ENCODE results near the gene APCDD1.

Gene APCDD1

DNA sequence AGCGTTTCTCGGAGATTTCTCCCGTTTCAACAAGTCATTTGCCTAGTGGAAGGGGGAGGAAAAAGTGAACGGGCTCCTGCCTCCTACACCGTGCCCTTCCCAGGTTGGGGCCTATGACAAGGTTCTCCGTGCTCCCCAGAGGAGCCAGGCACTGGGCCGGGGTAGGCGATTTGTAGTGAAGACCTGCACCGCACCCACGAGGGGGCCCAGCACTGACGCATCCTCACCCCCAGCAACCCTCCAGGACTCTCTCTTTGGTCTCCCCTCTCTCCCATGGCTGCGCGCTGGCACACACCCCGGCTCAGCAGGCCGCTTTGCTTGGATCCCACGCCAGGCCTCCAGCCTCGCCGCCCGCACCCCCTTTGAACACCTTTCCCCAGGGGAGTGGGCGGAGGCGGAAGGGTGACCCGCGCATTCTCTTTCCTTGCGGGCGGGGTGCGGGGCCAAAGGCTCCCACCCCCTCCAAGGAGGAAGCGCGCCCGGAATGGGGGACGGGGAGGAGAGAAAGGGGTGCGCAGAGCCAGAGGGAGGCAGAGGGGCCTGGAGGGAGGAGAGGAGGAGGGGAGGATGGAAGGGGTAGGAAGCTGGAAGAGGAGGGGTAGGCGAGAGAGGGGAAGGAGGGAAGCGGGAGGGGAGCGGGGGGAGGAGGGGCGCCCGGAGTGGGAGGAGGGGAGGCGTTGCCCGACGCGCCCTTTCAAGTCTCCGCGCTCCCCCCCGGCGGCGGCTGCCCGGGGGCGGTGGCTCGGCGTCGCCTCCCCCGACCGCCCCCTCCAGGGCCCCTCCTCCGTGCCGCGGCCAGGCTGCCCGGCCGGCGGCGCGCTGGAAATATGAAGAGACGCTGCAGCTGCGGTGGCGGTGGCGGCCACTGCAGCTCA, at the start of gene APCDD1:
Gene APCDD1, plus strand, starts transcription at position 830 of the 875 bp plus-strand sequence. CDS start 347 bp downstream, outside the sequence.
- no peak for DNase-seq

DNA sequence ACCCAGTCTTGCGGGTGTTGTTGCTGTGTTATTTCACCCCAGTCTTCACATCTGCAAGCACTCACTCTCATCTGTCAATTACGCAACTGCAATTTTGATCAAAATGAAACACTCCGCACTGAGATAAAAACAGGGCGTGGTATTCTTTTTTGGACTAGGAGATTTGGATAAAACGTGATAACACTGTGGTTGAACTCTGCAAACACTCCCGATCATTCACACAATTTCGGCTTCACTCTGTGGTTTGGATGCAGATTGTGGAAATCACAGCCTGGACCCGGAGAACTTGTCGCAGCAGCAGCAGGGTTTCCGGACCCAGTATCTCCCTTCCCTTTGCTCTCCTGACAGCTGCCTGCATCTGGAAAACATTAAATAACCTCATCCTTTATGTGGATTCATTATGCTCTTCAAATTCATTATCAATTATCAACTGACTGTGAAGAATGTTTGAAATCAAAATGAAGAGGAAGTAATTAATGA, 49.4 kb upstream of the APCDD1 start:
- no peak for DNase-seq

DNA sequence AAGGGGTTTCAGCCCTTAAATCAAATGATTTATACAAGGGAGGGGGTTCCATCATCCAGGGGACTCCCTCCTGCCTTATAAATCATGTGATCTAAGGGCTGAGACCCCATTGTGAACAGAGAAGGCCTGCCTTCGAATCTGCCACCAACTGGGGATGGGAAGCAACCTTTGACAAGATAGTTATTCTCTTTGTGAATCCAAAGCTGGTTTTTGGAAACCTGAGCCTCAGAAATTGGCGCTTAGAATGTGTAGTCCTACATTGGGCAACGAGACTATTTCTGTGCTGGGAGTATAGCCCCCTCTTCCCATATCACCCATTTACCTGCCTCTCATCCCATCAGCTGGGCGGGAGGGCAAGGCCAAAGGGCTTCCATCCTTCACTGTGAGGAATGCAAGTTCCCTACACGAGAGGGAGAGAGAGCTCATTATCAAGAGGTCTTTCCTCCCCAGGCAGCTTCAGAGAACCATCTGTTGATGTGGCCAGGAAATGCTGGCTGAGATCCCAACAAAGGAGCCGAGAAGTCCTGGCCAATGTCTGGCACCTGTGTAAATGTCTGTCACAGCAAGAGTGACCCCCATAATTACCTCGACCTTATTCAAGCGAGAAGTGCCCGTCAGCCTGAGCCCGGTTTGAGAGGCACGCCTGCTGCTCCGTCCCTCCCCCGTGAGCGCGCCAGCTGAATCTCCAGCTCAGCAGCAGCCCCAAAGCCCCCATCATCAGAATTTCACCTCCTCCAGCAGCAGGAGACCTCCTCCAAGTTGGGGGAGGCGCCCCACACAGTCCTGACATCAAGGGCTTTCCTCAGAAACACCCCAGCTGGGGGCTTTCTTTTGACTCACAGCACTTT, 48.4 kb upstream of the APCDD1 start:
- no peak for DNase-seq

DNA sequence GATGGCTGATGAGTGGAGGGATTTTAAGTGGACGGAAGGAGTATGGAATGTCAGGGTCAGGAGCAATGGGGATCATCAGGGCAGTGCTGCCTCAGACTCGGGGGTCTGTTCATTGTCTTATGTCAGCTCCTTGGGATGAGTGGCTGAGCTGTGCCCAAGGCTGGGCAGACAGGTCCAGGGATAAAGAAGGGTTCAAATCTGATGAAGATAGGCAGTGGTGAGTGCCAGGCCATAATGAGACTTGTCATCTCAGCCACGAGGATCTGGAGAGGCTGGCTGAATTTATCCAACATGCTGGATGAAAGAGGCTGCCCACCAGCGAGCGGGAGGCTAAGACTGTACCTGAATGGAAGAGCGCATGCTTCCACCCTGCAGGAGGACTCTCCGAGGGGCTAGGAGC, 46.3 kb upstream of the APCDD1 start:
- no peak for DNase-seq

- DNase-seq: no peak
Measured at GRCh38 chr18:10409041-10409440, 45.4 kb upstream of the APCDD1 start.

- DNase-seq: no peak
Measured at GRCh38 chr18:10410472-10411308, 43.7 kb upstream of the APCDD1 start.

DNA sequence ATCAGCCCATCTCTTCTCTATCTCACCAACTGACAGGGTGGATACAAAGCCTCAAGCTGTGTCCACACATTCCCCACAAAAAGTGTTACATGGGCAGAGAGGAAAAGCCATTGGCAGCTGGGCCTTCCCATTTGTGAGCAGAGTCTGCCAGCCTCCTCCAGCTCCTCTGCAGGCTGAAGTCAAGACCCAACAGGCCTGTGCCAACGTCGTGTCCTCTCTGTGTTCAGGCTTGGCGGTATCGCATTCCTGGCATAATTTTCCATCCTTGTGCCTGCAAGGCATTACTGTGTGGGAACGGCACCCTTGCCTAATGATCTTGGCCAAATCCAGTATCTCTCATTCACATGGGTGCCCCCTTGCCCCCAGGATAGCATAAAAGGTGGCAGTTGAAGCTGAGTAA, 41.5 kb upstream of the APCDD1 start:
- DNase-seq: no peak

DNA sequence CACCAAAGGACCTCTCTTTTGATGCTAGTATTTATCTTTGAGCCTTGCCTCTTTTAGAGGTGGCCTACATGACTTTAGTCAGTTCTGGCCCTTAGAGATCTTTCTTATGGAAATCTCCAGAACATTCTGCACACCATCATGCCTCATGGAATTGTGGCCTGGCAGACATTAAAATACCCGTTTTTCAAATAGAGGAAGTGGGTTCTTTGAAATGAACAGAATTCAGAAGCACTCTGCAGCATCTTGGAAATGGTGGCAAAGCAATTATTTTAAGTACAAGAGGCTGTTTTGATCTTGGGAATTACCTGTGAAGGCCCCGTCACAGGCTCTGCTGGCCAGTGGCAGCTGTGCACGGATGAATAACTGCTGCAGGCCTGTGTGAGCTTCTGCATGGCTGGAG, 40.7 kb upstream of the APCDD1 start:
- DNase-seq: no peak

GRCh38 chr18:10414293-10414842, 40.1 kb upstream of the APCDD1 start:
- no peak for DNase-seq

DNA sequence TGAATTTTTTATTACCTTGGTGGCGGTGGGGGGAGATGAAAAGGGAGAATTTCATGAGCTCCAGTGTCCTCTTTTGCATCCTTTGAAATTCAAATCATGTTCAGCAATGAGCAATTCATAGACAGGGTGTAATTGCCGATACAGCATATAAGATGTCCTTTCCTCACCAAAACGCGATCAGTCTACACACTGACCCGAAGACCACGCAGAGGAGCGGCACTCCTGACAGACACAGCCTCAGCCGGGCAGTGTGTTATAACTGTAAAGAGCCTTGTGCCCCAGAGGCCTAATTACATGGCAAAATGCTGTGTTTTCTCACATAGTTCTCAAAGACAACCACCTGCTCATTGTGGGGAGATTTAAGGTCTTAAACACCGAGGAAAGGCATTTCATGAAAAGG, 38.4 kb upstream of the APCDD1 start:
- no peak for DNase-seq

DNA sequence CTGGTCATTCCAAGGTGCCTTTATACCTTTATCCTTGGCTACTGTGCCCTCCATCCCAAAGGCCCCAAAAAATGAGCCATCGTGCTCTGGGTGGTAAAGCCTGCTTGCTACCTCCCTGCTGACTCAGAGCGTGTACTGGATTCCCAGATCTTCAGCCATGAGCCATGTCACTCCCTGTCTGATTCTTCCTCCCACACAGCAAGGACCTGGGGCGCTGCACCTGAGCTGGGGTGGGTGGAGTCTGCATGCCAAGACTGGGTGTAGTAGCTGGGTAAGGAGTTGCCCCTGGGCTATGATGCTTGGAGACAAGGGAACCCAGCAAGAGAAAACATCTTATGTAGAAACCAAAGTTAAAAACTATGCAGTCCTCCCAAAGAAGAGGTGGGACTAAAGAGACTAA, 37.2 kb upstream of the APCDD1 start:
- DNase-seq: no peak

DNA sequence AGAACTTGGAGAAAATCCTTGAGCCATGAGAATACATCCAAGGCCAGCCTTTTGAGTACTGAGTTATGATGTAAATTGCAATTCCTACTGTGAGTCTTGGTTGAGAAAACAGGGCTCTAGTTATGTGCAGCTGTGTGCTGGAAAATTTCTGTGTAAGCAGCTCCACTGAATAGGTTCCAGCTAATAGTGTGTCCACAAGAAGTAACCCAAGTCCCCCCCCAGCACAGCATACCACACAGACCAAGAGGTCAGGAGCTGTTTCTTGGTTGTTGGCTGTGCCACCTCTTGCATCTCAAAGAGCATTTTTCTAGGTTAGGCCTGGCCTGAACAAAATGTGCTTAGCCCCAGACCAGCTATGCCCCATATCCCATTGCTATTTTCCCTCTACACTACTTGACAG, 36.8 kb upstream of the APCDD1 start:
- no peak for DNase-seq

GRCh38 chr18:10418836-10419235, 35.6 kb upstream of the APCDD1 start:
- no peak for DNase-seq

DNA sequence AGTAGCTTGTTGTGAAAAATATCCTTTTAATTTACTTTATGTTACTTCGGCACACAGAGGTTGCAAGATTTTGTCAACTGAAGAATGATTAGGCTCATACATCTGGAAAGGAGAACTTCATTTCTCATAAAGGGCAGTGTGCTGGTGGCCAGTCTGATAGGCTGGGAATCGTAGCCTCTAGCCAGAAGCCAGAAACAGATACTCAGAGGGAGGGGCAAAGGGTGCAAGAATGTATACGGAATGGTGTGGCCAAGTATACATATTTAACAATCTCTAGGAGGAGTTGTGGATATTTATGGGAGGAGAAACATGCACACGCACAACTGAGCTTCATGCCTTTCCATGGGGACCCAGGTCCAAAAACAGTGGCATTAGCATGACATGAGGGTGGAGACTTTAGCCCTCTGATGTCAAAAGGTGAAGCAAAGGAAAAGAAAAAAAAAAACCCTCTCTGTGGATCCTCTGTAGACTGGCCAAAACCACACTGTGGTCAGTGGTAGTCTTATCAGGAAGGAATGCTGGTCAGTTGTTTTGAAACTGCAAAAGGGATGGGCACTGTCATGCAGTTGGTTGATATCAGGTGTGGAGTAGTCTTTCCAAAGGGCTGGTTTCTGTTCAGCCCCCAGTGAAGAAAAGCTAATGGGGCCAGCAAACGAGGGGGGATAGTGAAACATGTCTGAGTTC, 34.9 kb upstream of the APCDD1 start:
- DNase-seq: no peak

DNA sequence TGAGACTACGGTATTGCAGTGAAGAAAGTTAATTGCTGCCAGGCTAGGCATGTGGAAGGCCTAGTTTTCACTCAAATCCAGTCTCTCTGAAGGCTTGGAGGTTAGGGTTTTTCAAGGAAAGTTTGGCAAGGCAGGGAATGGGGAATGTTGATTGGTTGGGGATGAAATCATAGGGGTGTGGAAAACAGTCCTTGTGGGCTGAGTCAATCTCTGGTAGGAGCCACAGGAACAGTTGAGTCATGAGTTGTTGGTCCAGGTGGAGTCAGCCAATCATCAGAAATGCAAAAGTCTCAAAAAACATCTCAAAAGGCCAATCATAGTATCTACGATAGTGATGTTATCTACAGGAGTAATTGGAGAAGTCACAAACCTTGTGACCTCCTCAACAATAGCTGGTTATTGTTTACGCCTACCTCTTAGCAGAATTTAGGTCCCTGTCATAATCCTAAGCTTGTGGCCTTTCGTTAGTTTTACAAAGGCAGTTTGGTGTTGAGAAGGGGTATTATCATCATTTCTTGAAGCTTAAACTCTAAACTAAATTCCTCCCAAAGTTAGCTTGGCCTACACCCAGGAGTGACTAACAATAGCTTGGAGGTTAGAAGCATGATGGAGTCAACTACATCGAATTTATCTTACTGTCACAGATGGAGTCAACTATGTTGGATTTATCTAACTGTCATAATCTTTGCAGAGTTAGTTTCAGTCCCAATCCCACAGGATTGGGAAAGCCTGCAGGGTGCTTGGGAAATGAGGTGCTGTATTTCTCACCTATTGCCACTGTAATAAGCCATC, 33.7 kb upstream of the APCDD1 start:
- no peak for DNase-seq

GRCh38 chr18:10421859-10422258, 32.6 kb upstream of the APCDD1 start:
- no peak for DNase-seq

DNA sequence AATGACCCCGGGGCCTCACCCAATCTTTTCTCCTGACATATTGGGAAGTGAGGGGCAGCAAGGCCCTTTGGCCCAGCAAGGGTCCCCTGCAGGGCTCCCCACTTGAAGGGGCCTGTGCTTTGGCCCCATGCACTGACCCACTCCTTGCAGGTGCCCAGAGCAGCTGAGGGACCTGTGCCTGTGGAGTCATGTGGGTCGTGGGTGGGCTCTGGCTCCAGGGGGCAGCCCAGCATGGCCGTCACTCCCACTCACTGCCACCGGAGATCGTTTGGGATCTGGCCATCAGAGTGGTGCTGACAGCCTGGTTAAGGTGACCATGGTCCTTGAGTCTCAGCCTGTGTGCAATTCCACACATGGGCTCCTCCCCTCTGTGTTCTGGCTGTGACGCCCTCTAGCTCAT, 31.7 kb upstream of the APCDD1 start:
- DNase-seq: no peak

DNA sequence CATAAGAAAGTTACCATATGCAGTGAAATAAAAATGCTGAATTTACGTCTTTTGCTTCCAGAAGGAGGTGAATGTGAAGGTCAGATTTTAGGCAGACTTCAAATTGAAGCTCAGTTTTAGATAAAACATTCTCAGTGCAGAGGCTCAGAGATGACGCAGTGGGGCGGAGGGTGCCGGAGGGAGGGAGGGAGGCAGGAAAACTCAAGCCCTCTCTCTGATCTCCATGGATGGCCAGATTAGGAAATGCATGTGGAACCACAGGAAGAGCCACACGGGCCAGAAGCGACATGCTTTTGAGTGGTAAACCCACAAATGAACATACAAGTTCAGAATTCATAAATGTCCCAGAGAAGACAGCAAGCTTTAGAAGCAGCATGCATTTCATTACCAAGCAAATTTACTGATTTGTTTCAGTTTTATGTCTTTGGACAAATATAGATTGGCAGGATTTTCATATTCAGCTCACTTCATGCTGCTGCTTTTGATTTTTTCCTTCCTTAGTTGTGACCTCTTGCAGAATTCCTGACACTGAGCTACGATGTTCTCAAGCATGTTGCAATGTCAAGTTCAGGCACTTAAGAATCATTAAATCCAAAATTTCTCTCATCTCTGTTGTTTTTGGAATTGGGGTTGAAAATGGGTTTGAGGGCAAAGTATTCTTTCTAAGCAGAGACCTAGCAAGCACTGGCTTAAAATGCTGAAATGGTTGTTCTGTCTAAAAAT, 29.7 kb upstream of the APCDD1 start:
- no peak for DNase-seq

- DNase-seq: no peak
Measured at GRCh38 chr18:10430677-10431076, 23.8 kb upstream of the APCDD1 start.

DNA sequence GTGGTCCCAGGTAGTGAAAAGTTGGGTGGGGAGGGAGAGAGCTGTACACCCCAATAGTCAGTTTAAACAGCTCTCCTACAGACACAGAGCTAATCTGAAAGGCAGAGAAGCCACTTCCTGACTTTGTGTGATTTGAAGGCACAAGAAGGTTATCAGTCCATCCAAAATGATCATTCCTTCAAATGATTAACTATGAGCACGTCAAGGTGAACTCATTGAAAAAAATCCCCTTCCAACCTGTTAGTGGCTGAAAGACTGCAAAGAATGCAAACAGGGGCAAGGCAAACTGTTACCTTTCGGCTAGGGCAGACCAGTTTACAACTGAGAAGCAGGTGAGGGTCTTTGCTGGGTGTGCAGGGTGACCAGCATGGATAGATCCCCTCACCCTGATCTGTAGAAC, 22.8 kb upstream of the APCDD1 start:
- DNase-seq: no peak
